Activated CD8-positive, alpha-beta memory T cell treated with anti-CD3 and anti-CD28 coated beads for 1 hour (primary cell): ENCODE data around the gene OR4K15.
"Not testable (repeated sequence)": the region's sequence is repeated elsewhere in the genome, so short reads cannot be mapped to it uniquely, and the experiment has no call there.

Experiments
- DNase-seq, 2 donors: peaks; one replicate each; pipeline ENCODE4 v3.0.0-alpha.2; 2020; ENCODE audit warnings: low read depth in 1 of 2; ENCODE audit errors: extremely low read depth in 1 of 2

Gene OR4K15, protein sequence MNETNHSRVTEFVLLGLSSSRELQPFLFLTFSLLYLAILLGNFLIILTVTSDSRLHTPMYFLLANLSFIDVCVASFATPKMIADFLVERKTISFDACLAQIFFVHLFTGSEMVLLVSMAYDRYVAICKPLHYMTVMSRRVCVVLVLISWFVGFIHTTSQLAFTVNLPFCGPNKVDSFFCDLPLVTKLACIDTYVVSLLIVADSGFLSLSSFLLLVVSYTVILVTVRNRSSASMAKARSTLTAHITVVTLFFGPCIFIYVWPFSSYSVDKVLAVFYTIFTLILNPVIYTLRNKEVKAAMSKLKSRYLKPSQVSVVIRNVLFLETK

DNA sequence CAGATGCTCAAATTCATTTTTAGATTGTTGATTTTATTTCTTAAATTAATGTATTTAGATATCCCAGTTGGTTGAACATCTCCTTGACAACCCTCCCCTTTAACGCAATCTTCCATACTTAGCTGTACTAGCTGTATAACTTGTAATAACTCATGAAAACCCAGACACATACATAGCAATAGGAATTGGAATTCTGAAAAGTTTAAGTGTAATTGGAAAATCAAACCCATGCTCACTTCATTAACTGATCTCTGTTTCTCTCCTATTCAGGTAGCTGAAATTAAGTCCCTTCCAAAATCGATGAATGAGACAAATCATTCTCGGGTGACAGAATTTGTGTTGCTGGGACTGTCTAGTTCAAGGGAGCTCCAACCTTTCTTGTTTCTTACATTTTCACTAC is at the start of gene OR4K15:
TSS of gene OR4K15 (plus strand) at position 301 of the 400 bp plus-strand sequence. CDS start at position 301, 0 bp downstream.
- DNase-seq, result no peak

DNA sequence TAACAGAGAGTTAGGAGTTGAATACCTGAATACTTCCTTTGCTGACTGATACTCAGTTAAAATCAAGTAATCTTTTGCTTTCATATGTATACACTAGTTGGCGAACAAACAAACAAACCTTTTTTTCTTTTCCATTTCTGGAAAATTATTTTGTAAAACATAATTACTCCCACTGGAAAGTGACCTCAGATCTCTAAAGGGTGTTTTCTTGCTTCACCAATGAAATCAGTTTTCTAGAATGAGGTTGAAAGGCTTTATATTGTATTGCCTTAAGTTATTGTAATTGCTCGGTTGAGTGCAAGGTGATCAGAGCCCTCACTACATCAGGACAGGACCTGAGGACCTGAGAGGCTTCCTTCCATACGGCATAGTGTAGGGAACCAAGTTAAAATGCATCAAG is 44.8 kb upstream of the OR4K15 start, which contains the start of gene OR4K1:
TSS of gene OR4K1 (plus strand) at position 301 of the 400 bp plus-strand sequence. CDS start 4,750 bp downstream, outside the sequence.
- DNase-seq, result no peak

DNA sequence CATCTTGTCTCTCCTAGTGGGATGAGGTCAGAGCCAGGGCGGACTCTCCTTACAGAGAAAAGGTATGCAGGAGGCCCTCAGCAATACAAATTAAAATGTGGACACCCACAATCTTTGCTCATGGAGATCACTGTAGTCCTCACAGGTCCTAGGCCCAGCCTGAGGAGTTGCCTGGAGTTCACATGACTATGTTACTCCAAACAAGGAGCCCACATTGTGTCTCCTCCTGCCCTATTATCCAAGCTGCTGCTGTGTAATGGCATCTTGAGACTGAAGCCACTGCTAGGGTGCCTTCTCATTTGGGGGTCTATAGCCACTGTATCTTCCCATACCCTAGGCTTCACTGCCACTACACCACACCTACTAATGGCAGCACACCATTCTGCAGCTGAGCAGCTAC is 33.7 kb upstream of the OR4K15 start:
- DNase-seq, result no peak

DNA sequence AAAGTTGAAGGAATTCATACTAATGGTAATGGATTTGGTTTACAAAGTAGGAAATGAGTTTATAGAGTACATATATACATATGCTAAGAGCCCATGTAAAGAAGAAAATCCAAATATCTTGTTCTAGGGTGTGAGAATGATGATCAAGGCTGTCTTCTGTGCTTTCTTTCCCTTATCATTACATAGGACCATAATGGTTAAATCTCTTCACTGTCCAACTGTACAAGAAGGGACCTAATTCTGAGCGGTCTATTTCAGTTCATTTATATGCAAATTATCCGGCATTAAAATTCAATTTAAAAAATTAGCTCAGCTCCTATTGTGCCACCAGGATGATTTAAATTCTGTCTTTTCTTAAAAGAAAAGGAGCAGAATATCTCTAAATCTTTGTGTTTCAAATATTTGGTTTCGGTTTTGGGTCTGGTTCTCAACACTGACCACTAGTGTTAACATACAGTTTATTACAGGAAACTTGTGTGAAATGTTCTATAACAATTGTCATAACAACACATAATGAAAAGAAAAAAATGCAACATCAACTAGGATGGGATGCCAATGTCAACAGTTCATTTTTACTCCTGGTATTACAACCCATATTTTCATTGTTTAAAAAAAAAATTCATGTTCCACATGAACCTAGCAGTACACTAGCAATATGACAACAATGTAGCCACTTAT is 27.8 kb upstream of the OR4K15 start:
- no peak for DNase-seq

DNA sequence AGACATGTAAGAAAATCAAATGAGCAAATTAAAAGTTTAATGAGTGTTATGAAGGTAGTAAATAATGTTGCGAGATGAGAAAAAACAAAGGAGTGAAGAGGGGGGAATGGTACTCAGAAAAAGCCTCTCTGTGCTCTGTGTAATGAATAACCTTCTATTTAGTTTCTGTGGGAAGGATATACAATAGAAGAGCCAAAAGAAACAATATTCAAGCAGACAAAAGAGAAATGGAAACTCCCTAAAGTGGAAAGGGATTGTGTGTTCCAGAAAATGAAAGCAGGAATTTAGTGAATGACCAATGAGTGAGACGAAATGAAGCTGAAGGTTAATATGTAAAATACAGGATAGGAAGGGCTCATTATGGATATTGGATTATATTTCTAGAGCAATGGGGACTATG is 26.2 kb upstream of the OR4K15 start:
- DNase-seq, result no peak

DNA sequence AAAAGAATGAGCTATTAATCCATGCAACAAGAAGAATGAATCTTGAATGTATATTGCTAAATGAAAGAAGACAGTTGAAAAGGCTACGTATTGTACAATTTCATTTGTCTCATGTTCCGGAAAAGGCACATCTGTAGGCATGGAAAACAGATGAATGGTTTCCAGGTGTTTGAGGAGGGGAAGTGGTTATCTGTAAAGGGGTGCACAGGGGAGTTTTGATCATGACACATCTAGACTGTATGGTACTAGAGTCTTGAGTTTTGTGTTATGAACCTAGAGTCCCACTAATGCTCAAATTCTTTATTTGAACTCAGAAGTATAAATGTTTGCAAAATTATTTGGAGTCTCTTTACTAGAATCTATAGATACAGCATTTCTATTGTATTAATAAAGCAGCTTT is 5.7 kb upstream of the OR4K15 start:
- DNase-seq, result not testable (repeated sequence)

DNA sequence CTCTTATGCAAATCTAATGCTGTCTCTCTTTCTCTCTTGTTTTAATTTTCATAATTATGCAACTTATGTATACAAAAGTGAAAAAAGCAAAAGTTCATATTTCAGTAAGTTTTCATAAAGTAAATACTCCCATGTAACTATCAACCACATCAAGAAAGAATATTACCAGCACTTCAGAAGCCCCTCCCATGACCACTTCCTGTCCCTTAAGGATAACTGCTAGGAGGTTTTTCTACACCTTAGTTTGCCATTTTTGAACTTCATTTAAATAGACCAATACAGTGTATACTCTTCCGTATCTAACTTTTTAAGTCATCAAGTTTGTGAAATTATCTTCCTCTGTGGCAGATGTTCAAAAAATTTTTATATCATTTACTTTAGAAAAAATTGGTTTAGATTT is 547 bp upstream of the OR4K15 start:
- no peak for DNase-seq

DNA sequence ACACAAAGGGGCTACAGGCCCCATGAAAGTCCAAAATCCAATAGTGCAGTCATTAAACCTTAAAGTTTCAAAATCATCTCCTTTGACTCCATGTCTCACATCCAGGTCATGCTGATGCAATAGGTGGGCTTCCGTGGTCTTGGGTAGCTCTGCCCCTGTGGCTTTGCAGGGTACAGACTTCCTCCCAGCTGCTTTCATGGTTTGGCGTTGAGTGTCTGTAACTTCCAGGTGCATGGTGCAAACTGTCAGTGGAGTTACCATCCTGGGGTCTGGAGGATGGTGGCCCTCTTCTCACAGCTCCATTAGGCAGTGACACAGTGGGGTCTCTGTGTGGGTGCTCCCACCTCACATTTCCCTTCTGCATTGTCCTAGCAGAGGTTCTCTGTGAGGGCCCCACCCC is 18.0 kb downstream of the OR4K15 start:
- DNase-seq, result no peak

DNA sequence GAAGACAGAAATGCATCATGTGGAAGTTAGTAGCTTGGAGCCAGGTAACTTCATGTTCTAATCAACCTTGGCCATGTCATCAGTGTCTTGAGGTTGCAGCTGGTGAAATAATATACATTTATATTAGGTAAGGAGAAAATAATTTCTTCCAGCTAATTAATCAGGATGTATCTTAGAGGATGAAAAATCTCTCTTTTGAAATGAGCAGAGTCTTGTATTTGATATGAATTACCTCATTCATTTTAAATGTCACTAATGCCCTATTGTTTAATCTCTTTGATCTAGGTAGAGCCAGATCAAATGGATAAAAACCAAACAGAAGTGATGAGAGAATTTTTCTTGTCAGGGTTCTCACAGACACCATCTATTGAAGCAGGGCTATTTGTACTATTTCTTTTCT is 26.5 kb downstream of the OR4K15 start, which contains the start of gene OR4Q2:
TSS of gene OR4Q2 (plus strand) at position 301 of the 400 bp plus-strand sequence.
- no peak for DNase-seq

DNA sequence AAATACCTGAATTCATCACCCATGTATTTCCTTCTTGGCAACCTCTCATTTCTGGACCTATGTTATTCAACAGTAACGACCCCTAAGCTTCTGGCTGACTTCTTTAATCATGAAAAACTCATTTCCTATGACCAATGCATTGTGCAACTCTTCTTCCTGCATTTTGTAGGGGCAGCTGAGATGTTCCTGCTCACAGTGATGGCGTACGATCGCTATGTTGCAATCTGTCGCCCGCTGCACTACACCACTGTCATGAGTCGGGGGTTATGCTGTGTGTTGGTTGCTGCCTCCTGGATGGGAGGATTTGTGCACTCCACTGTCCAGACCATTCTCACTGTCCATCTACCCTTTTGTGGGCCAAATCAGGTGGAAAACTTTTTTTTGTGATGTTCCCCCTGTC is 26.9 kb downstream of the OR4K15 start:
- no peak for DNase-seq

DNA sequence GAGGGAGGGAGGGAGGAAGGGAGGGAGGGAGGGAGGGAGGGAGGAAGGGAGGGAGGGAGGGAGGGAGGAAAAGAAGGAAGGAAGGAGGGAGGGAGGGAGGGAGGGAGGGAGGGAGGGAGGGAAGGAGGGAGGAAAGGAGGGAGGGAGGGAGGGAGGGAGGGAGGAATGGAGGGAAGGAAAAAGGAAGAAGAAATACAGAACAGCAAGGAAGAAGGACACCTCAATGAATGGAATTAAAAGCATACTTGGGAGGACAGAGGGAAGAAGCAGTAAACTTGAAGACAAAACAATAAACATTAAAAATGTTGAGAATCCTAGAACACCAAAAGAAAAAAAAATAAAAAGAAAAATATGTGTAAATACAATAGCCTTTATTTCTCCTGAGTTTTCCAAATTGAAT is 32.8 kb downstream of the OR4K15 start:
- no peak for DNase-seq

DNA sequence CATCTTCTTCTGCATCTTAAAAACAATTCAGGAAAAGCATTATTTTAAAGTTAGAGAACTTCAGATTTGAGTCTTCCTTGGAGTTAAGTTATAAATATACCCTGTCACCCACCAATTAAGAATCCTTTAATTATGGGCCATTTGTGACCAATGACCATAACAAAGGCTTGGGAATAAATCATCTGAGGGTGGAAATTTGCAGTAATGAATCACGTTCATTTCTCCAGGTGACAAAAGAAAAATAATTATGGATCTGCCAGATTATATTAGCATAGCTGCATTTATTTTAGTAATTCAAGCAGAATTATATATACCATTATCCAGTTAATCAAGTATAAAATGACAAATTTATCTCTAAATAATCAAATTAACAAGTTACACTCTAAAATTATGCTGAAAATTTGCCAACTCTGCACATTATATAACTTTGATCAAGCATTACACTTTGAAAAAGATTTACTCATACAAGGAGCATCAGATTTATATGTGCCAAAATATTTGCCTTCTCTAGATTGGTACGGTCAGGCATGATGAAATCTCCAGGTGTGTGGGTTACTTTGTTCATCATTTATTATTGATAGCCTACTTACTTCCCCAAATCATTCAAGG is 44.0 kb downstream of the OR4K15 start, which contains the start of gene OR4K14:
TSS of gene OR4K14 (minus strand) at position 51 of the 609 bp plus-strand sequence. CDS start 4,114 bp downstream, outside the sequence.
- DNase-seq, result no peak
